Left ventricle myocardium inferior (tissue), 1 donor: ENCODE measurements around the gene PIGQ. TPM values are rescaled to one million over a fixed set of nuclear protein-coding genes. Genes with fewer than 3 reads are reported as not detected.

Experiments used
- DNase-seq: peaks from one replicate; pipeline ENCODE4 v3.0.0-alpha.2; 2020
- H3K27ac ChIP-seq: fragments of 200-600 bp; replicated peaks from 2 replicates; pipeline ENCODE4 v1.8.0; 2021
- H3K27me3 ChIP-seq: fragments of 200-600 bp; 2 replicates; pipeline ENCODE4 v1.8.0; 2021; ENCODE audit warnings: low read depth
- H3K36me3 ChIP-seq: fragments of 200-600 bp; 2 replicates; pipeline ENCODE4 v1.8.0; 2021
- H3K4me1 ChIP-seq: fragments of 200-600 bp; 2 replicates; pipeline ENCODE4 v1.8.0; 2021
- H3K4me3 ChIP-seq: fragments of 200-600 bp; 2 replicates; pipeline ENCODE4 v1.8.0; 2021; ENCODE audit warnings: mild to moderate bottlenecking, moderate library complexity
- H3K9me3 ChIP-seq: fragments of 200-600 bp; replicated peaks from 2 replicates; pipeline ENCODE4 v1.8.0; 2021
- intact Hi-C: fragments of 100-400 bp; cut with micrococcal nuclease; formaldehyde crosslinking; loops from one replicate; pipeline ENCODE4 v1.11.0; 2022
- total RNA-seq: library from RNA; stranded (reverse); fragmentation: NEBNext Ultra II Directional; extraction: Animal tissue kit (Norgen Biotek cat#: 25700); gene quantifications from one replicate; pipeline ENCODE4 v1.2.1, GENCODE V29; 2021
- TF ChIP-seq, protein P1 (sequence below): fragments of 200-600 bp; IDR thresholded peaks from 2 replicates; pipeline ENCODE4 v1.8.0; 2021; ENCODE audit warnings: antibody characterized with exemption, mild to moderate bottlenecking, borderline replicate concordance
- donor health status: DM: no; HTN: yes; CAD: no; lungs with severe emphysema.

PIGQ gene
- total RNA-seq, 1 donor from 2014 or later: 21.4 TPM

DNA sequence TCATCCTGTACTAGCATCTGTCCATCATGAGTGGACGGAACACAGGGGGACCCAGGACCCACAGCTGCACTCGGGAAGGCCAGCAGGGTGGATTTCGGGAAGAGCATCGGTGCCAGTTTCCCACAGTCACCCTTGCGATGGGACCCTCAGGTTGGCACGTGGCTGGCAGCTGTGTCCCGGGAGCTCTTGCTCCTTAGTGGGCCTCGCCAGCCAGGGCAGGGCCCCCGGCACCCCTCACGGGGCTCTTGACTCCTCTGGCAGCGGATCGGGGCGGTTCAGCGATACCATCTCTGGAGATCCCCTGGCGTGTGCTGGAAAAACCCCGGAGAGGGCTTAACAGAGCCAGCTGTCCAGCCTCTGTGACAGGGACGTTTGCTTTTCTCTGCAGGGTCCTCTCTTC lies 33.0 kb upstream of the PIGQ start:
- TF ChIP-seq, protein P1, sequence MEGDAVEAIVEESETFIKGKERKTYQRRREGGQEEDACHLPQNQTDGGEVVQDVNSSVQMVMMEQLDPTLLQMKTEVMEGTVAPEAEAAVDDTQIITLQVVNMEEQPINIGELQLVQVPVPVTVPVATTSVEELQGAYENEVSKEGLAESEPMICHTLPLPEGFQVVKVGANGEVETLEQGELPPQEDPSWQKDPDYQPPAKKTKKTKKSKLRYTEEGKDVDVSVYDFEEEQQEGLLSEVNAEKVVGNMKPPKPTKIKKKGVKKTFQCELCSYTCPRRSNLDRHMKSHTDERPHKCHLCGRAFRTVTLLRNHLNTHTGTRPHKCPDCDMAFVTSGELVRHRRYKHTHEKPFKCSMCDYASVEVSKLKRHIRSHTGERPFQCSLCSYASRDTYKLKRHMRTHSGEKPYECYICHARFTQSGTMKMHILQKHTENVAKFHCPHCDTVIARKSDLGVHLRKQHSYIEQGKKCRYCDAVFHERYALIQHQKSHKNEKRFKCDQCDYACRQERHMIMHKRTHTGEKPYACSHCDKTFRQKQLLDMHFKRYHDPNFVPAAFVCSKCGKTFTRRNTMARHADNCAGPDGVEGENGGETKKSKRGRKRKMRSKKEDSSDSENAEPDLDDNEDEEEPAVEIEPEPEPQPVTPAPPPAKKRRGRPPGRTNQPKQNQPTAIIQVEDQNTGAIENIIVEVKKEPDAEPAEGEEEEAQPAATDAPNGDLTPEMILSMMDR: no peak
- intact Hi-C loops: no loop called here
- no peak for DNase-seq
- no peaks in the 10 kb centered on the region for H3K9me3 ChIP-seq
- H3K27me3 ChIP-seq: no peaks in the 10 kb centered on the region
- H3K27ac ChIP-seq: no peak overlapping the region
- peaks cover 30% of the 10 kb centered on the region for H3K4me1 ChIP-seq
- no peak overlapping the region for H3K4me3 ChIP-seq
- peaks cover 23% of the 10 kb centered on the region for H3K36me3 ChIP-seq

DNA sequence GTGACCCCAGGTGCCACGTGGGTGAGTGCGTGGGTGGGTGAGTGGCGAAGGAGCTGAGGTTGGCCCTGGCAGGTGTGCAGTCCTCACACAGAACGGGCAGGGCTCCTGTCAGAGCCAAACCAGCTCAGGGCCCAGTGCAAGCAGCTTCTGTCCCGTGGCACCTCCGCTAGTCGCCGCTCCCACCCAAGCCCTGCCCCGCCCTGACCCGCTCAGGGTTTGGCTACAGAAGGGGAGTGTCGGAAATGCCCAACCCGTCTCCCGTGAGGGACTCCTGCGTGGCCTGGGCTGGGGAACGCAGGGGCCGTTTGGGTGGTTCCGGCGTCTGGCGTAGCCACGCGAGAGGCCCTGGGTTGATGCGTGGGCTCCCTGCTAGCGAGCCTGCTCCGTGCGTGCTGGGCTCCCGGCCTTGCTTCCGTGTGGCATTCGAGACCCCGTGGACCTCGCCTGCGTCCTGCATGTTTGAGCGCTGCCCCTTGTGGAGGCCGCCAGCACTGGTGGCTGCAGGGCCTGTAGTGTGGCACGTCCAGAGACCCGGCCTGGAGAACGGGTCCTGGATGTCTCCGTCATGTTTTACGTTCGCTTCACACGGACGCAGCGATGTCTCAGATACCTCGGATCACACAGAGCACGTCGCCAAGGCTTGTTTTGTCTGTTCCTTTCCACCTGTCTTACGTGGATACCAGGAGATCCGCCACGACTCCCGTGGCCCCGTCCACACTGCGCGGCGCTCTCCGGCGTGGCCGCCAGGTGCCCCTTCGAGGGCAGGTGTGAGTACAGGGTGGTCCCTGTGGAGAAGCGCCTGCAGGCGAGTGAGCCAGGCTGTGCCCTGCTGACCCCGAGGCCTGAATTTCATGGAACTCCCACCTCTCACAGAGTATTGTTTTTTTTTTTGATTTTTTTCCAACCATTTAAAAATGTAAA lies 32.1 kb upstream of the PIGQ start:
- Histone ChIP-seq H3K27me3 (no peaks in the 10 kb centered on the region), H3K4me1 (peaks cover 26% of the 10 kb centered on the region), H3K27ac (no peak overlapping the region), H3K36me3 (peaks cover 23% of the 10 kb centered on the region), H3K4me3 (no peak overlapping the region), H3K9me3 (no peaks in the 10 kb centered on the region)
- TF ChIP-seq, protein P1: no peak
- intact Hi-C loops: no loop called here
- DNase-seq: no peak

DNA sequence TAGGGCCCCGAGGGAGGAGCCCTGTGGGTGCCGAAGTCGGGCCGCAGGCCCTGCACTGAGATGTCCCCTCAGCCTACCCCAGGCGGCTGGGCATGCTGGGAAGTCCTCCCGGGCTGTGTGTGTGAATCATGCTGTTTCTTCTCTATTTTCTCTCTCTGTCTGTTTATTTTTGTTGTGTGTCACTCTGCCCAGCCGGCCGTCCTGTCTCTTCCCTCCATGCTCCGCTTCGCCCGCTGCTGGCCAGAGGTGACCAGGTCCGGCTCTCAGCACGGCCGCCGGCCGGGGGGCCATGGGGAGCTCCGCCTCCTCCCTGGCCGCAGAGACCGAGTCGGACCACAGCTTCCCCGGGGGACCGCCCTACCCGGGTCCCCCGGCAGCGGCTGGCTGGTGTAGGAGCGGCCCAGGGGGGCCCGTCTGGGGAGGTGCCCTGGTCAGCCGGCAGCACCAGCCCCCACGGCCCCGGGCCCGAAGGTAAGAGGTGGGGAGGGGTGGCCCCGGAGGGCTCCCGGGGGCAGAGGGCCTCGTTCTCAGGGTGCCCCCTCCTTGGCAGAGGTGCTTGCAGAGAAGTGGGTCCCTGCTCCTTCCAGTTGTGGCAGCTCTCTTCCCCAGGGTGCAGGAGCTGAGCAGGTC lies 29.8 kb upstream of the PIGQ start:
- no peak for DNase-seq
- H3K4me3 ChIP-seq: no peak overlapping the region
- H3K36me3 ChIP-seq: peaks cover 23% of the 10 kb centered on the region
- no peak overlapping the region for H3K27ac ChIP-seq
- TF ChIP-seq, protein P1: no peak
- peaks cover 7% of the 10 kb centered on the region for H3K4me1 ChIP-seq
- no peaks in the 10 kb centered on the region for H3K27me3 ChIP-seq
- intact Hi-C loops: no loop called here
- no peaks in the 10 kb centered on the region for H3K9me3 ChIP-seq

DNA sequence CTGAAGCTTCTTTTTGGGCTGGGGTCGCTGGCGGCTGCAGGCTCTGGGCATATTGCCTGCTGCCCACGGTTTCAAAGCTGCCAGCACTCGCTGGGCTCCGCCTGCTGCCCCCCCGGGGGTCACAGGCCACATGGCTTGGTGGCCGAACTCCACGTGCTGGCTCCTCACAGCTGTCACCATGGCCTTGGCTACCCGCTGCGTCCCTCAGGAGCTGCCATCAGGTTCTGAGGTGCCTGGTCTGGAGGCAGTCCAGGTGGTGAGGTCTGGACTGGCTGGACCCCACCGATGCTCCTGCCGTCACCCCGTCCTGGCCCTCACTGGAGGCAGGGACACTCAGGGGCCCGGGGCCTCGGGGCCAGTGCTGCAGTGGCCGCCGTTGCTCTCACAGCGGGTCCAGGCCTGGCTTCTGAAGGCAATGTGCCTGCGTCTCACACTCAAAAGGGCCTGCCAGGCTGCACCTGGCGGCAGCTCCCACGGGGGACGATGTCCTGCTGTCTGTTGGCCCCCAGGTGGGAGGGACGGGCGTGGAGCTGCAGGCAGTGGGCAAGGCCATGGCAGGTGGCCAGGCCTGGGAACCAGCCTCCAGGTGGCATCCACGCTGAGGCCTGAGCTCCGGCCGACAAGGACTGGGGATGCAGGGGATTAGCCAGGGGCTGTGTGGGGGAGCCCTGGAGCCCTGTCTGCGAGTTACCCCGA lies 29.0 kb upstream of the PIGQ start:
- Histone ChIP-seq H3K27ac (no peak overlapping the region), H3K4me3 (no peak overlapping the region), H3K4me1 (no peaks in the 10 kb centered on the region), H3K36me3 (peaks cover 23% of the 10 kb centered on the region), H3K27me3 (no peaks in the 10 kb centered on the region), H3K9me3 (no peaks in the 10 kb centered on the region)
- DNase-seq: no peak
- intact Hi-C loops: no loop called here
- TF ChIP-seq, protein P1: no peak

DNA sequence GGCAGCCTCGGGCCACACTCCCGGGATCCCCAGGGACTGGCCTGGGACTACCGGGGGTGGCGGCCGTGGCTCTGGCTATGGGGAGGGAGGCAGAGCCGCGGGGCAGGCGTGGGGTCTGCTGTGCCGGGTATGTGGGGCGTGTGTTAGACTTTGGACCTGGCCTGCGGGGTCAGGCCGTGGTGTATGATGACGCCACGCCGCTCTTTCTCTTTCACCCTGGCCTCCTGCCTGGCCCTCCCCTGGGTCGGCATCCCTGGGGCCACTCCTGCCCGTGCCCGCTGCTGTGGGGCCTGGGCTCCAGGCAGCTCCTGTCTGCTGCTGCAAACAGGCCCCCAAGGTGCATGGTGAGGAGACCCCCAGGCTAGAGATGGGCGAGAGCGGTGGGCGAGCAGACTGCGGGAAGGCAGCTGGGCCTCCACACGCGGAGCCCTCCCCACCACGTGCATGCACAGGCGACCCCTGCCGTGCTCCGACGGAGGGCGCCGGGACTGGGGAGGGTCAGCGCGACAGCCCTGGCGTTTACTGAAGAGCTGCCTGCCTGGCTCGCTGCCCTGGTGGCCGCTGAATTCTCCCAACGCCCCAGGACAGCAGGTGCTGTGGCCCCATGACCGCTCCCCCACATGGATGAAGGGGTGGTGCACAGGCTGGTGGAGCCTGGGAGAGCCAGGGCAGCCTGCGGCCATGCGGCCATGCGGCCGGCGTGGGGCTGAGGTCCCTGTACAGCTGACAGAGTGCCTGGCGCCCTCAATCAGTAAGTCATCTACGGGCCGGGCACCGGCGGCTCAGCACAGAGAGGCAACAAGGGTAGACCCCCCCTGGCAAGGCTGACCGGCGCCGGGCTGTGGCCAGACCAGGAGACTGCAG lies 26.2 kb upstream of the PIGQ start:
- H3K27me3 ChIP-seq: no peaks in the 10 kb centered on the region
- H3K27ac ChIP-seq: no peak overlapping the region
- no peak for DNase-seq
- no peaks in the 10 kb centered on the region for H3K9me3 ChIP-seq
- no peaks in the 10 kb centered on the region for H3K4me1 ChIP-seq
- TF ChIP-seq, protein P1: no peak
- intact Hi-C loops: no loop called here
- no peak overlapping the region for H3K4me3 ChIP-seq
- peaks cover 27% of the 10 kb centered on the region for H3K36me3 ChIP-seq
